H4 (cell line): ENCODE results near the gene UMODL1. TPM values are rescaled to one million over a fixed set of nuclear protein-coding genes. Genes with fewer than 3 reads are reported as not detected.
"Not testable (repeated sequence)": the region's sequence is repeated elsewhere in the genome, so short reads cannot be mapped to it uniquely, and the experiment has no call there.

Source experiments
- DNase-seq: peaks from one replicate; pipeline ENCODE4 v3.0.0-alpha.2; 2015; ENCODE audit warnings: low spot score
- total RNA-seq: library from RNA; depleted of rRNA; stranded (reverse); fragments of >200 nt; shearing (Covaris generic); gene quantifications from 2 replicates; pipeline ENCODE4 v1.2.3, GENCODE V29; 2014

The UMODL1 gene
- total RNA-seq, 1 experiment from 2014 or later: not detected

DNA sequence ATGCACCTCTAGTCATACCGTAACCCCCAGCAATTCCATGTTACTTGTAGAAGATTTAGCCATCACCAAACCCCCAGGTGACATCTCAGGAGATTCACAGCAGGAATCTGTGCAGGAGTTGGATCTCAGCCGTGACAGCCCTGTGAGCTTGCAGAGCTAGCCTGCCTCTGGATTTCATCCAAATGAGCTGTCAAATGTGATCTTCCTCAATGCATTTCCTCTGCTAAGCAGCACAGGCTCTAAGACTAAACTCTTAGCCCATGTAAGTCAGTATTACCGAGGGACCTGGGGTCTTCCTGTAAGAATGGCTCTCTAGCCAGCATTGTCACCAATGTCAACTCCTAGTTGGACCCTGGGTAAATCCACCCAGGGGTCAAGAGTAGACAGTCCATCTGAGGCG lies 41.7 kb downstream of the UMODL1 start:
- no peak for DNase-seq

DNA sequence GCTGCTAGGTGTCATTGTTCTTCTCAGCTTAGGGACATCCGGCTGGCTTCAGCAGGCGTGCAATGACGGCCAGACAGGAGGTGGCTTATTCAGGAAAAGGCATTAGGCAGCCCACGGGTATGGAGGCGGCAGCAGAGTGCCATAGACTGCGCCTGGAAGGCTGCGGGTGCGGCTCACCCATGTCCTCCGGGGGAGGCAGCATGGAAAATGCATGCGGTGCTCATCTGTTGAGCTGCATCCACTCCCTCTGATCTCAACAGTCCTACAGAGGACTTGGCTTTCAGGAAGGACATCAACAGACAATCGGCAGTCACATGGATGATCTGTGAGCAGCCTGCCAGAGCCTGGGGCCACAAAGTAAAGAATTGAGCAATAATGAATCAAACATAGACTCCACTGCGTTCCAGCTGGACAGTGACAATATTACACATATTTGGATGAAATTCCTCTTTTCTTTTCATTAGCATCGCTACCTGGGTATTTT lies 42.9 kb downstream of the UMODL1 start:
- DNase-seq: no peak

DNA sequence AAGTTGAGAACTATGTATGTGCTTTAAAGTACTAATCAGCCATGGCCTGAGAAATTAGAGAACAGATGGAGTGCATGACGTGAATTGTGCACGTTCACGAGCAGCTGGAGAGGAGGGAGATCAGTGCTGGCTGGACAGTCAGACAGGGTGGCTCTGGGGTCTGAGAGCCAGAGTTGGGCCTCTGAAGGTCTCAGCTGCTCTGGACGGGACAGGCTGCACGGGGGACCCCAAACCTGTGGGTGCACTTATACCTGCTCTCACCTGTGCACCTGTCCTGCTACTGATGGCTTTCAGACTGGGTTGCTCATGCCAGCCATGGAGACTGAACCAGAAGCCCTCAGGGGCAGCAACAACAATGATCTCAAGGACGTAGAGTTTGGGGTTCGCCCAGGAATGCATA lies 43.5 kb downstream of the UMODL1 start:
- DNase-seq: no peak

DNA sequence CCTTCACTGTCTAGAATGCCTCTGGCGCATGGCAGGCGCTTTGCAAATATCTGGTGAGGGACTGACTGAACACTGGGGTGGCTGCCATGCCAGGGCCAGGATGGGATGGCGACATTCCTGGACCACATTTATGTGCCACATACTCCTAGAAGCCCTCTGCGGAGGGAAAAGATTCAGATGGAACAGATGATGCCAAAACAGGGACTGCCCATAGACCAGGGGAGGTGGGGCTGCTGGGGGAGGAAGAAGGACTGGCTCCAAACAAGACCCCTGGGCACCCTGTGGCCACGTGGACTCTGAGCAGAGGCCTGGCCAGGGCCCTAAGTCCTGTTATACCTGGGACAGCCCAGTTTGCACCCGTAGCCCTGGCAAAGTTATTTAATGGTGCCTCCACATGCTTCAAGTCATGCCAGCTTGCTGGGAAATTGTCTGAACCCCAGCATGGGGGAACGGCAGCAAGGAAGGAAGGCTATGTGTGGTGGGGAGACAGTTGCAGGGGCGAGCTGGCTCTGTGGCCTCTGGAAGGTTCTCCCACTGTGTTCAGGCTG lies 44.1 kb downstream of the UMODL1 start:
- DNase-seq: no peak

DNA sequence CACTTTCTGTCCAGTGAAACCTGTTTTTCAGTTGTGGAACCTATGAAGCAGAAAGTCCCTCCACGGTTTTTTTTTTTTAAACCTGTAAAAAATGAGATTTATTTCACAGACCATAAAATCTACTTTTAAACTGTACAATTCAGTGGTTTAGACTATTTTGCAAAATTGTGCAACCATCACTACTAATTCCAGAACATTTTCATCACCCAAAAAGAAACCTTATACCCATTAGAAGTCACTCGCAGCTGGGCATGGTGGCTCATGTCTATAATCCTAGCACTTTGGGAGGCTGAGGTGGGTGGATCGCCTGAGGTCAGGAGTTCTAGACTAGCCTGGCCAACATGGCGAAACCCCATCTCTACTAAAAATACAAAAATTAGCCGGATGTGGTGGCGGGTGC lies 45.4 kb downstream of the UMODL1 start:
- not testable (repeated sequence) for DNase-seq

DNA sequence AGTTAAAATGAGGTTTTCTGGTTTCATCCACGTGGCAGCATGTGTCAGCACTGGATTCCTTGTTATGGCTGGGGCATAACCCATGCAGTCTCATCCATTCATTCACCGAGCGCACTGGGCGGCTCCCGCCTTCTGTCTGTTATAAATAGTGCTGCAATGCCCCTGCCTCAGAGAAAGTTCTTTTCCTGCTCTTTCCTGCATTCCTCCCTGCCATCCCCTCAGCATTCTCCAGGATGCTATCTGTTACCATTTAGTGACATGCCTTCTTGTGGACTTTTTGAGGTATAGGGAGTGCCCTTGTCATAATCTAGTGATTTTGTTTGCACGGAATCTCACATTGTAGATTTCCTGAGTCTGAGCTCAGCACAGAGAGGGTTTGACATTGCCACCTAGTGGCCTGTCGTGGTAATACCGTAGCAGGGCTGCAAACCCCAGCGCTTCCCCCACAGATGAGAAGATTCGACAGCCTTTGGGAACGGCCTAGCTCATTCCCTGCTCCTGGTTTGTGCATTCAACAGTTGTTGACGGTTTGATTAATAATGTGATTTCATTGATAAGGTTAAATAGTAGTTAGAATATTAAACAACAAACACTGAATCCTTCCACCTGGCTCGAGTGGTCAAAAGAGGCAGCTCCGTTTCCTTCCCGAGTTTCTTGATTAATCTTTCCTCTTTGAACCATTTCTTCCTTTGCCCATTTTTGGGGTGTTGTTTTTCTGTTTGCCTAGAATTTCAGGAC lies 46.3 kb downstream of the UMODL1 start:
- DNase-seq: peak; percentile 85

DNA sequence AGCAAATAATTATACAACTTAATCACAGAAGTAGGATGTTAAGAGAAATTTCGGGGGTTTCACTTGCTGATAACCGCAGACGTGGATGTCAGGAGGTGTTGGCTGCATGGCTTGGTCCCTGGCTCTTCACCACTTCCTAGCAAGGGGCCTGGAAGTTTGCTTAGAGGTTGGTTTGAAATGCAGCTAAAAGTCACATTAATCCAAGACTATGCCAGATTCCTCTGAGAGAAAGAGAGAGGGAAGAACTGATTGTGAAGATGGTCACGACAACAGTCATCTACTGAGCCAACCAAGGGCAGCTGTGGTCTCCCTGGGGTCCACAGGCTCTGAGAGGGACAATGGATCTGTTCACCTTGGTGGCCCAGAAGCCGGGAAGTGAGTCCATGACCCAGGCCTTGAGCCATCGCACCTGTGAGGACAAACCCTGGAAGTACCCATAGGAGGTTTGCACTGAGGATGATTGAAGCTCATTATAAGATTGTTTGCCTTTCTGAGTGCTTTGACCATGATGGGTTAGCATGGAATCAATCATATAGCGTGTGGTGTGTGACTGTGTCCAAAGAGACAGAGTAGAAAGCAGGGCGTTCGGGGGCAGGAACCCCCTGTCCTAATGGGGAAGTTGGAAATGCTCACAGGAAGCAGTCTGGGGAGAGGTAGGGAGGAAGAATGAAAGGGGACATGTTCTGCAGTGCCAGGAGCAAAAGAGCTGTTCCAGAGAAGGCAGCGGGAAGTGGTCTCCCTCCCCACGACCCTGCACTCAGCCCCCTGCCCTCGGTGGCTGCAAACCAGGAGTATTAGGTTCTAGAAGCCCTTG lies 47.1 kb downstream of the UMODL1 start:
- DNase-seq: no peak

DNA sequence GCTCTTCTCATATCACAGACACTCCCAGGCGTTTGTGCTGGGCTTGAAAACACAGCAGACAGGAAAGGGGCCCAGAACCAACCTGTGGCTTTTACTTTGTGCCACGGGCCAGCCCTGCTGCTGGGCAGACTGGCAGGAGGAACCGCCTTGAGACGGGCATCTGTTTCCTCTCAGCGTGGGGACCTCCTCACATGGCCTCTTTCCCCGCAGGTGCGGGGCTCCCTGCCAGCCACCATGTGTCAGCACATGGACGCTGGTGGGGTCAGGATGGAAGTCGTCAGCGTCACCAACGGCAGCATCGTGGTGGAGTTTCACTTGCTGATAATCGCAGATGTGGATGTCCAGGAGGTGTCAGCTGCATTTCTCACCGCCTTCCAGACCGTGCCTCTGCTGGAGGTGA lies 47.8 kb downstream of the UMODL1 start:
- no peak for DNase-seq

DNA sequence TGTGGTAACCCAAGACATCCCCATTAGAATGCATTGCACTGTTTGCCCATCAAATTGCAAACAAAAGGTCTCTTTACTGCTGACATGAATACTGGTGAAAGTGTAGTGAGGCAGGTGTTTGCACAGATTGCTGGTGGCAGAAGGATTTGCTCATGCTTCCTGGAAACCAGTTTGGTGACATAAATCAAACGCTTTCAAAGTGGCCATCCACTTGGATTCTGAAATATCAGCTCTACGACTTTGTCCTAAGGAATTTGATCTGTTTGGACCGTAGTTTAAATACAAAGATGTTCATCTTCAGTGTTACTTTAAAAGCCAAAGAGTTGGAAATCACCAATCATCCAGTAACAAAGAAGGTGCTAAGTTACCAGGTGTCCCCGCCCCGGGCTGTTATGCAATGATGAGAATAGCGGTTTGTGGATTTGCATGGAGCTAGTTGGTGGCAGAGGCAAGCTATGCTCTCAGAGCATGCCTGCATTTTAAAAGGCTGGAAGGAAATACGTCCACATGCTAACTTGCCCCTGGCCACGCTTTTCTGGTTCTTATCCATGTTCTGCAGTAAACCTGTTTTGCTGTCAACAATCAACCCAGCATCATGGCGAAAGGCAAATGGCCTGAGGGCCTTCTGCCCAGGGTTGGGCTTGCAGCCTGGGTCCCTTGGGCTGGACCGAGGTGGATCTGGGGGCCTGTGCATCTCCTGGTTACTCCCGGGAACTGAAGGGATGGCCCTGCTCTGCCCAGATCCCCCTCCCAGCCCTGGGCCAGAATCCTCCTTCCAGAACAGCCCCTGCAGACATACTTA lies 49.2 kb downstream of the UMODL1 start:
- no peak for DNase-seq

DNA sequence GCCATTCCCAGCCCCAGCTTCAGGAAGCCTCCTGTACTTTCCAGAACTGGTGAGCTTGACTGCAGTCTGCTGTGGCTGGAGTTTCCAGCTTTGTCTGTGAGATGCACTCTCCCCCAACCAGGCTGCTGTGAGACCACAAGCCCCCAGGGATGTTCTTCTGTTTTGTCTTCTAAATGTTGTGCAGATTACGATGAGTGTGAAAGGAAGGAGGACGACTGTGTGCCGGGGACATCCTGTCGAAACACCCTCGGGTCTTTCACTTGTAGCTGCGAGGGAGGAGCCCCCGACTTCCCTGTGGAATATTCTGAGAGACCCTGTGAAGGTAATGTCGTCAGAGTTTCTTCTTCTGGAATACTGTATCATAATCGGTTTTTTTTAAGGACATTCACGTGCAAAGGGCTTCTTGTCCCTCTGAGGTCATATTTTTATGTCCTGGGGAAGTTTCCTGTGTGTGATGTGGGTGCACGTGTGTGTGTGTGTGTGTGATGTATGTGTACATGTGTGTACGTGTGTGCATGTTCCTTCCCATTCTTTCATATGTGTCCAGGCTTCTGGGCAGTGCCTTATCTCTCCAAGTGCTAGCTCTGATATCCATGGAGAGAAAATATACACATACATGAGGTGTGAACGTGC lies 49.9 kb downstream of the UMODL1 start:
- no peak for DNase-seq

DNA sequence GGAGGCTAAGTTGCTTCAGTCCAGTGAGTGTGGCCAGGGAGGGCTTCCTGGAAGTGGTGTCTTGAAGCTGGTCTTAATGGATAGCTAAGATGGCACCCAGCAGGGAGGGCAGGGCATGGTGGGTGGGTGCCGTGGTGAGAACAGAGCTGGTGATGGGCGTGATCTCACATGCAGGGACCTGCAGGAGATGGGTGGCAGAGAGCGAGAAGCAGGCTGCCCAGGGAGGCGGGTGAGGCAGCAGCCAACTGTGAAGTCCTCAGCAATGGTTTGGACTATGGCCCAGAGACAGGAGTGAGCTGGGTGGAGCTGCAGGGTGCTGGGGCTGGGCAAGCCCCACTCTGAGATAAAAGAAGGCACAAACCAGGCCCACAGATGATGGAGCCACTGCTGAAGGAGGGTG lies 50.7 kb downstream of the UMODL1 start:
- no peak for DNase-seq

DNA sequence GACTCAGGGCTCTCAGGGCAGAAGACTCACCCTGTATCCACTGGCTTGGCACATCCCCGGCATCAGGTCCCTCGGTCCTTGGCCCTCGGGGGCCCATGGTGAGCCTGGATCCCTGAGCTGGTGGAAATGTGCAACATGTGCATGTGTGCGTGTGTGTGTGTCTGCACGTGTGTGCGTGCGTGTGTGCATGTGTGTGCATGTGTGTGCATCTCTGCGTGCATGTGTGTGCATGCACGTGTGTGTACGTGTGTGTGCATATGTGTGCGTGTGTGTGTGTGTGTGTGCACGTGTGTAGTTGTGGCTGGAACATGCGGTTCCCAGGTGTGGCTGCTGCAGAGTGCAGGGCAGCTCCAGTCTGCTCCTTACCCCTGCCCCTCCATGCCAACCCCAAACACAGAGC lies 51.3 kb downstream of the UMODL1 start:
- no peak for DNase-seq

DNA sequence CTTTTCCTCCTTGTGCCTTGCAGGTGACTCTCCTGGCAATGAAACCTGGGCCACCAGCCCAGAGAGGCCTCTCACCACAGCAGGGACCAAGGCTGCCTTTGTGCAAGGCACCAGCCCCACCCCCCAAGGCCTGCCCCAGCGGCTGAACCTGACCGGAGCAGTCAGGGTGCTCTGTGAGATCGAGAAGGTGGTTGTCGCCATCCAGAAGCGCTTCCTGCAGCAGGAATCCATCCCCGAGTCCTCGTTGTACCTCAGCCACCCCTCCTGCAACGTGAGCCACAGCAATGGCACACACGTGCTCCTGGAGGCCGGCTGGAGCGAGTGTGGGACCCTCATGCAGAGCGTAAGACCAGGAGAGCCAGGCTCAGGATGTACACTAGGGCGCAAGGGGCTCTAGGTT lies 51.7 kb downstream of the UMODL1 start:
- DNase-seq: no peak

DNA sequence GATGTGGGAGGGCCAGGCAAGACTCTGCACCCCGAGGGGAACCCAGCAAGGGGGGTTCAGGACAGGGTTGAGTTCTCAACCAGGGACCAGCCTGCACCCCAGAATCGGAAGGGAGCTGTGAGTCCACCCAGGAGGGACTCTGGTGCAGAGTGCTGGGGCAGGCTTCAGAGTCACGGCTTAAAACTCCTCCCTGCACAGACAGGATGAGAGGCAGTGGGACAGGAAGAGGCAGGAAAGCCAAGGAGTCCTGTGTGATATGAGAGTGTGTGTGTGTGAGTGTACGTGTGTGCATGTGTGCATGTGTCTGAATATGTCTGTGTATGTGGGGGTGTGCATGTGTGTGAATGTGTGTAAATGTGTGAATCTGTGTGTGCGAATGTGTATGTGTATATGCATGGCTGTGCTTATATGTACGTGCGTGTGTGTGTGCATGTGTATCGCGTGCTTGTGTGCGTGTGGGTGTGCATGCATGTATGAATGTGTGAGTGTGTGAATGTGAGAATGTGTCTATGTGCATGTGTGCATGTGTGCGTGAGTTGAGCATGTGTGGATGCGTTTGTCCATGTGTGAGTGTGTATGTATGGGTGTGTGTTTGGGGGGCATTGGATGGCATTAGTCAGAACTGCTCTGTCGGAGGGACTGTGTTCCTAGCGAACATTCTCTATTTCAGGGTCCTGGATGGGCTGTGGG lies 52.2 kb downstream of the UMODL1 start:
- no peak for DNase-seq

DNA sequence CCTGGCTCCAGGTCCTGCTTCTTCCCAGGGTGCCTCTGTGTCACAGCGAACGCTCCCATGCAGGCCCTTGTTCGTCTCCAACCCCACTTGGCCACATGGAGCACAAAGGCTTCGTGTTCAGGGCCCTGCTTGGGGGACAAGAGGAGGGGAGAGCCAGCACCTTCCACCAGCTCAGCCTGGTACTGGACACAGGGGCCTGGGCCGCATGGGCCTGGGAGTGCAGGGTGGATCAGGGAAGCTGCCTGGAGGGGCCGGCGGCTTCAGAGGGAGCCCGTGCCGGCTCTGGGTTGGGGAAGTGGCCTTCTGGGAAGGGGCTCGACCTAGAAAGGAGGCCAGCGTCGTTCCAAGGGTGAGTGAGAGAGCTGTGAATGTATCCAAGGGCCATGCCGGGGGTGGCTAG lies 53.0 kb downstream of the UMODL1 start:
- DNase-seq: no peak

DNA sequence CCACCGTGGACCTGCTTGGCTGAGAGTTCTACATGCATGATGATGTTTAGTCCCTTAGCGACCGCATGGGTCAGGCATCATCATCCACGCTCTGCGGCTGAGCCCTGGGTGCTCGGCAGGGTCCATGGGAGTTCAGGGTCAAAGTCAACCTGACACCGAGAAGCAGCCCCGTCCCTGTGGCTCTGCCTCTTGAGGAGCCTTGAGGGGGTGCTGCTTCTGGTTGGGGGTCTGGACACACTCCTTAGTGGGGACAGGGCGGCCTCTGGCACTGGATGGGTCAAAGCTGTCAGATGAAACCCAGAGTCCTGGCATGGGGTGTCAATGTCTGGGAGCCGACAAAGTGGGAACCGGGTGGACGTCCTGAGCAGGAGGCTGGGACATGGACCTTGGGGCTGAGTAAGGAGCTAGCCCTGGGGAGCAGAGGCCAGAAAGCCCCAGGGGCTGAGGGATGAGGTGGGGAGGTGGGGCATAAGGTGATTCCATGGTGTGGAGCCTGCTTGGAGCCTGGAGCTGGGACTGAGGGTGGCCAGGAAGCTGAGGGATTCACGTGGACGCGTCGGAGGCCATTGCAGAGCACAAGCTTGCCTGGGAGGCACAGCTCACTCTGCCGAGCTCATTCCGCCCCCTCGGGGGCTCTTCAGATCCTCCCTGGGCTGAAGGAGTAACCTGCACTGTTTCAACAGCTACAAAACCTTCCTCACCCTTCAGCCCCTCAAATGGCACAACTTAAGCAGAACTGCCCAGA lies 53.9 kb downstream of the UMODL1 start:
- DNase-seq: no peak

DNA sequence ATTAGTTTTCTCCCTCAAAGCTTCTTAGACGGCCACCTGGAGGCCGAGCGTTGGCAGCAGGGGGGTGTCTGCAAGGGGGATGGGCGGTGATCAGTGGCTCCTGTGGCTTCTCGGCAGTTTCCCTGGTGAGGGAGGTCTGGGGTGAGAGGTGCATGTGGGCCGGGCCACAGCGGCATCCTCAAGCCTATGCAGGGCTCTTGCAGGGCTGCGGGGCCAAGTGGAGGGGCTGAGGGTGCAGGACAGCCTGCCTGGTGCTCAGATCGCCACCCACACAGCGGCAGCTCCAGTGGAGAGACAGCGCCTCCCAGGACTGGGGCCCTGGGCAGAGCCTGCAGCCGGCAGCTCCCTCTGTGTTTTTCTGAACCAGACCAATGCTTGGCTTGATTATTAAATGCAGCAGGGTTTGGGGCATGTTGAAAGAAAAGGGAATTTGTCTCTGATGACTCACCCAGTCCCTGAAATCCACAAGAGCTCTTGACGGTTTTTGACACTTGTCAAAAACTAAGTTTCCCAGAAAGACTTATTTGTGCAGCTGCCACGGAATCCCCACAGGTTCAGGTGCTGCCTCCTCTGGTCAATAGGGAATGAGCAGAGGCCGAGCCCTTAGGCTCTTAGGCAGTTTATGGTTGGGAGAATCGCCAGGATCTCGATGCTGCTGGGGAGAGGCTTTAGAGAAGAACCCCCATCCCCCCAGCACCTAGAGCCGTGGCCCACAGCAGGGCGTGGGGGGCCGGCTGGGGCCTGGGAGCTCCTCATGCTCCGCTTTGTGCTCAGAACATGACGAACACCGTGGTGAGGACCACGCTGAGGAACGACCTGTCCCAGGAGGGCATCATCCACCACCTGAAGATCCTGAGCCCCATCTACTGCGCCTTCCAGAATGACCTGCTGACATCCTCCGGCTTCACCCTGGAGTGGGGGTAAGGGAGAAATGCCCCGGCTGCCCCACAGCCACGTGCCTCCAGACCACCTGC lies 54.7 kb downstream of the UMODL1 start:
- peak; percentile 42 for DNase-seq

DNA sequence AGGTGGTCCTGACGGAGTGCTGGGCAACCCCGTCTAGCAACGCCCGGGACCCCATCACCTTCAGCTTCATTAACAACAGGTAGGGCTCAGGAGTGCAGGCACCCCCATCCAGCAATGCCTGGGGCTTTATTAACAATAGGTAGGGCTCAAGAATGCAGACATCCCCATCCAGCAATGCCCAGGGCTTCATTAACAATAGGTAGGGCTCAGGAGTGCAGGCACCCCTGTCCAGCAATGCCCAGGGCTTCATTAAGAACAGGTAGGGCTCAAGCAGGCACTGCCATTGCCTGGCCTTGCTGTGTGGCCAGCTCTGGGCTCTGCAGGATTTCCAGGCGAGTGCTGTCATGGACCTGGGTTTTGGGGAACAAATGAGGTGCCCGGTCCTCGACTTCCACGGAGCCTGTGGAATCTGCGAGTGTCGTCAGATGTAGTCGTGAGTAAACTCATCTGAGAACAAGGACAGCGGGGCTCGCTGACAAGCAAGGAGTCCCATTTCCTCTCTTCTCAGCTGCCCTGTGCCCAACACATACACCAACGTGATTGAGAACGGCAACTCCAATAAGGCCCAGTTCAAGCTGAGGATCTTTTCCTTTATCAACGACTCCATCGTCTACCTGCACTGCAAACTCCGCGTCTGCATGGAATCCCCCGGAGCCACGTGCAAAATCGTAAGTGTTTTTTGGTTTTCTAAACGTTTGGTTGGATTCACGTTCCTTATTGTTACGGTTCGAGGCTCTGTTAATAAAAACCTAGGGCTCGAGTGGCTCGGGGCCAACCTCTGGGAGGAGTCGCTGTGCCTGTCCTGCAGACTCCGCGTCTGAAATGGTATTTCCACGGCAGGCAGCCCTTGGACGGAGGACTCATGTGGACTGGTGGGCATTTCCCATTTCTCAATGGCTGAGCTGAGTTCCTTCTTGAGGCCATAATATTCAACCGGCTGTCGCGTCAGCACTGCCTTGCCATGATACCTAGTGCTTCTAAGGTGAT lies 56.3 kb downstream of the UMODL1 start:
- no peak for DNase-seq
